HEK293 (cell line): ENCODE results near the gene IFT43.

ENCODE experiments used
- CTCF ChIA-PET: fragments of 350-600 bp; formaldehyde crosslinking; extraction: SDS; loops from one replicate; lab custom pipeline; 2021; ENCODE audit warnings: antibody characterized with exemption; lab: Yijun Ruan, JAX
- POLR2A ChIA-PET: fragments of 300-600 bp; formaldehyde crosslinking; extraction: SDS; loops from one replicate; lab custom pipeline; 2020; ENCODE audit warnings: antibody characterized with exemption, inconsistent platforms; lab: Yijun Ruan, JAX
- H3K27ac ChIP-seq: fragments of 200-500 bp; sonication (Bioruptor generic); 2 replicates; pipeline ENCODE4 v1.5.1; 2014; ENCODE audit warnings: low read depth, low read length, control low read depth, inconsistent platforms; ENCODE audit errors: extremely low read depth
- H3K36me3 ChIP-seq, 2 experiments: fragments of 200-500 bp in 1 of 2; sonication (Bioruptor generic) in 1 of 2; 1 replicate in 1 of 2; 2 replicates in 1 of 2; pipeline ENCODE4 v1.5.1; 2014 to 2017; ENCODE audit warnings: inconsistent platforms in 2 of 2, low read length in 2 of 2; ENCODE audit not compliant: control insufficient read depth in 2 of 2, insufficient read depth in 1 of 2
- H3K4me1 ChIP-seq: fragments of 200-500 bp; sonication (Bioruptor generic); 2 replicates; pipeline ENCODE4 v1.5.1; 2014; ENCODE audit warnings: mild to moderate bottlenecking, low read length, inconsistent platforms; ENCODE audit not compliant: control insufficient read depth, insufficient read depth
- H3K4me3 ChIP-seq: 2 replicates; pipeline ENCODE4 v1.5.1; 2011; ENCODE audit warnings: low read depth, mild to moderate bottlenecking, control low read depth, low read length, moderate library complexity
- H3K9me3 ChIP-seq: fragments of 200-500 bp; sonication (Bioruptor generic); 2 replicates; pipeline ENCODE4 v1.5.1; 2014; ENCODE audit warnings: low read depth, low read length, inconsistent platforms; ENCODE audit not compliant: control insufficient read depth, insufficient read depth
- GLI4 ChIP-seq: fragments of 450-650 bp; formaldehyde crosslinking; IDR thresholded peaks from 2 replicates; pipeline ENCODE4 v1.5.1; 2016; ENCODE audit warnings: missing biosample characterization, missing genetic modification characterization
- GLIS2 ChIP-seq: fragments of 450-650 bp; formaldehyde crosslinking; IDR thresholded peaks from 2 replicates; pipeline ENCODE4 v1.5.1; 2016; ENCODE audit warnings: missing biosample characterization, missing genetic modification characterization
- REPIN1 ChIP-seq: fragments of 450-650 bp; formaldehyde crosslinking; IDR thresholded peaks from 2 replicates; pipeline ENCODE4 v1.5.1; 2017; ENCODE audit warnings: missing biosample characterization, missing genetic modification characterization, low read depth
- SP3 ChIP-seq: fragments of 450-650 bp; formaldehyde crosslinking; IDR thresholded peaks from 2 replicates; pipeline ENCODE4 v1.5.1; 2016; ENCODE audit warnings: missing biosample characterization, missing genetic modification characterization
- WT1 ChIP-seq: fragments of 450-650 bp; formaldehyde crosslinking; IDR thresholded peaks from 2 replicates; pipeline ENCODE4 v1.5.1; 2016; ENCODE audit warnings: missing biosample characterization, missing genetic modification characterization
- ZNF10 ChIP-seq: fragments of 450-650 bp; formaldehyde crosslinking; IDR thresholded peaks from 2 replicates; pipeline ENCODE4 v1.5.1; 2017; ENCODE audit warnings: missing biosample characterization, missing genetic modification characterization
- ZNF138 ChIP-seq: fragments of 450-650 bp; formaldehyde crosslinking; IDR thresholded peaks from 2 replicates; pipeline ENCODE4 v1.5.1; 2016; ENCODE audit warnings: missing biosample characterization, missing genetic modification characterization, borderline replicate concordance
- ZNF146 ChIP-seq: fragments of 450-650 bp; formaldehyde crosslinking; IDR thresholded peaks from 2 replicates; pipeline ENCODE4 v1.5.1; 2016; ENCODE audit warnings: missing biosample characterization, missing genetic modification characterization
- ZNF24 ChIP-seq: fragments of 450-650 bp; formaldehyde crosslinking; IDR thresholded peaks from 2 replicates; pipeline ENCODE4 v1.5.1; 2016; ENCODE audit warnings: missing biosample characterization, missing genetic modification characterization
- ZNF266 ChIP-seq: fragments of 450-650 bp; formaldehyde crosslinking; IDR thresholded peaks from 2 replicates; pipeline ENCODE4 v1.5.1; 2016; ENCODE audit warnings: missing biosample characterization, missing genetic modification characterization, low read depth
- ZNF426 ChIP-seq: fragments of 450-650 bp; formaldehyde crosslinking; IDR thresholded peaks from 2 replicates; pipeline ENCODE4 v1.5.1; 2017; ENCODE audit warnings: missing biosample characterization, missing genetic modification characterization, mild to moderate bottlenecking, inconsistent platforms, moderate library complexity
- ZNF529 ChIP-seq: fragments of 450-650 bp; formaldehyde crosslinking; IDR thresholded peaks from 2 replicates; pipeline ENCODE4 v1.5.1; 2017; ENCODE audit warnings: missing genetic modification characterization, missing biosample characterization; ENCODE audit not compliant: insufficient replicate concordance
- ZNF549 ChIP-seq: fragments of 450-650 bp; IDR thresholded peaks from 2 replicates; pipeline ENCODE4 v1.5.1; 2018; ENCODE audit warnings: missing biosample characterization, missing genetic modification characterization, mild to moderate bottlenecking, inconsistent platforms, moderate library complexity
- ZNF560 ChIP-seq: fragments of 450-650 bp; formaldehyde crosslinking; IDR thresholded peaks from 2 replicates; pipeline ENCODE4 v1.5.1; 2017; ENCODE audit warnings: missing biosample characterization, missing genetic modification characterization, borderline replicate concordance
- ZNF629 ChIP-seq: fragments of 450-650 bp; formaldehyde crosslinking; IDR thresholded peaks from 2 replicates; pipeline ENCODE4 v1.5.1; 2017; ENCODE audit warnings: missing biosample characterization, missing genetic modification characterization
- ZNF660 ChIP-seq: fragments of 450-650 bp; IDR thresholded peaks from 2 replicates; pipeline ENCODE4 v1.5.1; 2018; ENCODE audit warnings: missing biosample characterization, mild to moderate bottlenecking, missing genetic modification characterization
- ZNF768 ChIP-seq: fragments of 450-650 bp; formaldehyde crosslinking; IDR thresholded peaks from 2 replicates; pipeline ENCODE4 v1.5.1; 2018; ENCODE audit warnings: missing biosample characterization, mild to moderate bottlenecking, missing genetic modification characterization
- ZNF776 ChIP-seq: fragments of 450-650 bp; formaldehyde crosslinking; IDR thresholded peaks from 2 replicates; pipeline ENCODE4 v1.5.0; 2017; ENCODE audit warnings: missing biosample characterization, missing genetic modification characterization, borderline replicate concordance
- ZSCAN16 ChIP-seq: fragments of 450-650 bp; formaldehyde crosslinking; IDR thresholded peaks from 2 replicates; pipeline ENCODE4 v1.5.1; 2016; ENCODE audit warnings: missing biosample characterization, missing genetic modification characterization
- TF ChIP-seq, protein P1 (sequence below): fragments of 450-650 bp; formaldehyde crosslinking; IDR thresholded peaks from 2 replicates; pipeline ENCODE4 v1.5.1; 2017; ENCODE audit warnings: missing biosample characterization, missing genetic modification characterization
- TF ChIP-seq, protein P2 (sequence below): fragments of 450-650 bp; formaldehyde crosslinking; IDR thresholded peaks from 2 replicates; pipeline ENCODE4 v1.5.1; 2016; ENCODE audit warnings: missing biosample characterization, missing genetic modification characterization

Gene IFT43

DNA sequence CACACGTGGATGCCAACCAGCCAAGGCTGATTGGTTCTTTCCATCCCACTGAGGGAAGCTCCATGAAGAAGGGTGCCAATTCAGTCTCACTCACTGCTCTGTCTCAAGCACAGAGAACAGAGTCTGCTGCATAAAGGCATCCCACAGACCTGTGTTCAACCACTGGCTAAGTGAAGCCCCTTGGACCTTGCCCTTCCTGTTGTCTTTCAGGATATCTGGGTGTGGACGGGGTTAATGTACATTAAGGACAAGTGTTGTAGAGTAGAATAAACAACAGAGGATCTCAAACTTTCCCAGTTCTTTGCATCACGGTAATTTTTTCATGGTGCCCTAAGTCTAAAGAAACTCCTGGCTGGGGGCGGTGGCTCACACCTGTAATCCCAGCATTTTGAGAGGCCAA lies 133.0 kb downstream of the IFT43 start:
- Histone ChIP-seq H3K27ac (no peak overlapping the region), H3K4me1 (0 out of 2 replicates have a peak, but pooled peaks cover 2% of the 10 kb centered on the region), H3K36me3 (no peaks in the 10 kb centered on the region)
- TF ChIP-seq, protein P1, sequence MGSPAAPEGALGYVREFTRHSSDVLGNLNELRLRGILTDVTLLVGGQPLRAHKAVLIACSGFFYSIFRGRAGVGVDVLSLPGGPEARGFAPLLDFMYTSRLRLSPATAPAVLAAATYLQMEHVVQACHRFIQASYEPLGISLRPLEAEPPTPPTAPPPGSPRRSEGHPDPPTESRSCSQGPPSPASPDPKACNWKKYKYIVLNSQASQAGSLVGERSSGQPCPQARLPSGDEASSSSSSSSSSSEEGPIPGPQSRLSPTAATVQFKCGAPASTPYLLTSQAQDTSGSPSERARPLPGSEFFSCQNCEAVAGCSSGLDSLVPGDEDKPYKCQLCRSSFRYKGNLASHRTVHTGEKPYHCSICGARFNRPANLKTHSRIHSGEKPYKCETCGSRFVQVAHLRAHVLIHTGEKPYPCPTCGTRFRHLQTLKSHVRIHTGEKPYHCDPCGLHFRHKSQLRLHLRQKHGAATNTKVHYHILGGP (tag by site-specific recombination), result no peak
- TF ChIP-seq, protein P2, sequence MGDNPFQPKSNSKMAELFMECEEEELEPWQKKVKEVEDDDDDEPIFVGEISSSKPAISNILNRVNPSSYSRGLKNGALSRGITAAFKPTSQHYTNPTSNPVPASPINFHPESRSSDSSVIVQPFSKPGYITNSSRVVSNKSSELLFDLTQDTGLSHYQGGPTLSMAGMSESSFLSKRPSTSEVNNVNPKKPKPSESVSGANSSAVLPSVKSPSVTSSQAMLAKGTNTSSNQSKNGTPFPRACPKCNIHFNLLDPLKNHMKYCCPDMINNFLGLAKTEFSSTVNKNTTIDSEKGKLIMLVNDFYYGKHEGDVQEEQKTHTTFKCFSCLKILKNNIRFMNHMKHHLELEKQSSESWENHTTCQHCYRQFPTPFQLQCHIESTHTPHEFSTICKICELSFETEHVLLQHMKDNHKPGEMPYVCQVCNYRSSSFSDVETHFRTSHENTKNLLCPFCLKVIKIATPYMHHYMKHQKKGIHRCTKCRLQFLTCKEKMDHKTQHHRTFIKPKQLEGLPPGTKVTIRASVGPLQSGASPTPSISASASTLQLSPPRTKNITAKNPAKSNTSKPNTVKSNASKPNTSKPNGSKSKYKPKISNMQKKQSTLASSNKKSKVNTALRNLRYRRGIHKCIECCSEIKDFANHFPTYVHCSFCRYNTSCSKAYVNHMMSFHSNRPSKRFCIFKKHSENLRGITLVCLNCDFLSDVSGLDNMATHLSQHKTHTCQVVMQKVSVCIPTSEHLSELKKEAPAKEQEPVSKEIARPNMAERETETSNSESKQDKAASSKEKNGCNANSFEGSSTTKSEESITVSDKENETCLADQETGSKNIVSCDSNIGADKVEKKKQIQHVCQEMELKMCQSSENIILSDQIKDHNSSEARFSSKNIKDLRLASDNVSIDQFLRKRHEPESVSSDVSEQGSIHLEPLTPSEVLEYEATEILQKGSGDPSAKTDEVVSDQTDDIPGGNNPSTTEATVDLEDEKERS (tag by site-specific recombination), result no peak
- TF ChIP-seq ZNF426 (tag by site-specific recombination), result no peak
- TF ChIP-seq ZNF24 (tag by site-specific recombination), result no peak
- TF ChIP-seq ZNF768 (tag by site-specific recombination), result no peak
- TF ChIP-seq ZNF629 (tag by site-specific recombination), result no peak
- TF ChIP-seq ZNF529 (tag by site-specific recombination), result no peak
- TF ChIP-seq SP3 (tag by site-specific recombination), result no peak
- TF ChIP-seq REPIN1 (tag by site-specific recombination), result no peak
- TF ChIP-seq GLIS2, result no peak
- TF ChIP-seq ZSCAN16 (tag by site-specific recombination), result no peak
- no peak for TF ChIP-seq ZNF138 (tag by site-specific recombination)
- TF ChIP-seq ZNF266, result no peak
- TF ChIP-seq WT1 (tag by site-specific recombination), result no peak
- no peak for TF ChIP-seq ZNF560
- no peak for TF ChIP-seq ZNF10
- no peak for TF ChIP-seq ZNF660 (tag by site-specific recombination)
- TF ChIP-seq ZNF776 (tag by site-specific recombination), result no peak
- TF ChIP-seq, all 188 proteins: peak for 0
- ChIA-PET CTCF (interaction anchor here (0.6 kb wide), 1 partner anchor 75 kb away, joined by 3 read pairs; no protein-coding TSS in a partner anchor), POLR2A (no interaction called here)
- Histone ChIP-seq H3K9me3 (no peaks in the 10 kb centered on the region), H3K4me3 (no peak overlapping the region)

DNA sequence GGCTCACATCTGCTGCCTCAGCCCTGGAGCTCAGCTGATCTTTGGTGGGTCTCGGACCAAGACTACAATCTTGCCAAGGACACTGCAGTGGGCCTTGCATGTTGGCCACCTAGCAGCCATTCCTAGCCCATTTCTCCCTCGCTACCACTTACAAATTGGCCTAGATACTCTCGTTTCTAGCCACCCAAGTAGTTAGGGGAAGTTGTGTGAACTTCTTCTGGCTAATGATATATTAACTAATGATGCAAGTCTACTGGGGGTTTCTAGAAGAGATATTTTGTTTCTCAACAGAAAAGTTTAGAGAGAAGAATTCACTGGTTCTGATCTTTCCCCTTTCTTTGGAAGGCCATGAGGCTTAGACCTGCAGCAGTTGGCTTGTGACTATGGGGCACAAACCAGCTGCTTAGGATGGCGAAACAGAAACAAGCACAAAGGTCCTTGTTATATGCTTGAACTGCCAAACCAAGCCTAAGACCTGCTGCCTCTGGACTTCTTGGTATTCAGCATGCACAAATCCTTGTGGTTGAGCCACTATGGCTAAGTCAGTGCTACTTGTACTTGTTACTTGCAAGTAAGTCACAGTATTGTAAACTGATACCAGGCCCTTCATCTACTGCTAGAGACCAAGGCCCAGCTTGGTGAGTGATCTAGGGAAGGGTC lies 135.7 kb downstream of the IFT43 start:
- POLR2A ChIA-PET, result no interaction called here
- Histone ChIP-seq H3K4me1 (0 out of 2 replicates have a peak, but pooled peaks cover 2% of the 10 kb centered on the region), H3K36me3 (no peaks in the 10 kb centered on the region), H3K9me3 (no peaks in the 10 kb centered on the region), H3K27ac (no peak overlapping the region), H3K4me3 (no peak overlapping the region)
- CTCF ChIA-PET, result interaction anchor here (0.6 kb wide), 1 partner anchor 264 kb away, joined by 3 read pairs; no protein-coding TSS in a partner anchor
- TF ChIP-seq ZNF146 (tag by site-specific recombination) (no peak), GLI4 (no peak), ZNF549 (tag by site-specific recombination) (no peak)
